ENCODE measurements around the gene ZC3H12A.

DNA sequence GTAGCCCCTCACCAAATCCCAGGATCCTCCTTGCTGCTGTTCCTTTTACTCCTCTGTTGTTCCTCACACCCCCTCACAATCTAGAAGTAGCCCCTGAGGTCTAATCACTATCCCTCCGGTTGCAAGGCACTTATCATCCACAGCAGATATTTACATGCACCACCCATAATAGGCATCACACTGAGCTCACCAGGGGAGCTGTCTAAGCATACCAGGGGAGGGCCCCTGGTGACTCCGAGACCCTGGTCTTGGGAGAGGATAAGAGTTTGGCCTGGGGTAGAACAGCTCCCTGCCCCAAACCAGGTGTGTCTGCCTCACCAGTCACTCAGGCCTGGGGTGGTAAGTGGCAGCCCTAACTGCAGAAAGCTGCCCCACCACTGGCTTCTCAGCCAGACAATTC is 37.3 kb upstream of the ZC3H12A start:
- TF ChIP-seq, protein P1, sequence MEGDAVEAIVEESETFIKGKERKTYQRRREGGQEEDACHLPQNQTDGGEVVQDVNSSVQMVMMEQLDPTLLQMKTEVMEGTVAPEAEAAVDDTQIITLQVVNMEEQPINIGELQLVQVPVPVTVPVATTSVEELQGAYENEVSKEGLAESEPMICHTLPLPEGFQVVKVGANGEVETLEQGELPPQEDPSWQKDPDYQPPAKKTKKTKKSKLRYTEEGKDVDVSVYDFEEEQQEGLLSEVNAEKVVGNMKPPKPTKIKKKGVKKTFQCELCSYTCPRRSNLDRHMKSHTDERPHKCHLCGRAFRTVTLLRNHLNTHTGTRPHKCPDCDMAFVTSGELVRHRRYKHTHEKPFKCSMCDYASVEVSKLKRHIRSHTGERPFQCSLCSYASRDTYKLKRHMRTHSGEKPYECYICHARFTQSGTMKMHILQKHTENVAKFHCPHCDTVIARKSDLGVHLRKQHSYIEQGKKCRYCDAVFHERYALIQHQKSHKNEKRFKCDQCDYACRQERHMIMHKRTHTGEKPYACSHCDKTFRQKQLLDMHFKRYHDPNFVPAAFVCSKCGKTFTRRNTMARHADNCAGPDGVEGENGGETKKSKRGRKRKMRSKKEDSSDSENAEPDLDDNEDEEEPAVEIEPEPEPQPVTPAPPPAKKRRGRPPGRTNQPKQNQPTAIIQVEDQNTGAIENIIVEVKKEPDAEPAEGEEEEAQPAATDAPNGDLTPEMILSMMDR (IDR thresholded peaks at IDR 0.05), result no peak
- TF ChIP-seq POLR2A (IDR thresholded peaks at IDR 0.05), result no peak

All from Peyer's patch (tissue), 4 donors.